Chondrocyte (in vitro differentiated cells): ENCODE measurements around the gene WDR18. TPM values are rescaled to one million over a fixed set of nuclear protein-coding genes. Genes with fewer than 3 reads are reported as not detected.
A peak's percentile ranks its signal among the peaks of the same experiment; 100 is the strongest.

Experiments
- DNase-seq: peaks from one replicate; pipeline ENCODE4 v3.0.0; 2021; ENCODE audit warnings: mixed read lengths, low spot score
- H3K27ac Mint-ChIP-seq: one replicate; pipeline ENCODE4 v1.8.0; 2021; ENCODE audit warnings: mild to moderate bottlenecking, moderate library complexity, mixed read lengths; ENCODE audit not compliant: unreplicated experiment
- H3K27me3 Mint-ChIP-seq: 2 replicates; pipeline ENCODE4 v1.8.0; 2021; ENCODE audit warnings: low read depth, mixed read lengths
- H3K36me3 Mint-ChIP-seq: 2 replicates; pipeline ENCODE4 v1.8.0; 2021; ENCODE audit warnings: low read depth, mixed read lengths
- H3K4me1 Mint-ChIP-seq: 2 replicates; pipeline ENCODE4 v1.8.0; 2021; ENCODE audit warnings: low read depth, mild to moderate bottlenecking, mixed read lengths
- H3K4me3 Mint-ChIP-seq: one replicate; pipeline ENCODE4 v1.8.0; 2021; ENCODE audit warnings: mild to moderate bottlenecking, moderate library complexity, mixed read lengths; ENCODE audit not compliant: unreplicated experiment
- H3K9me3 Mint-ChIP-seq: 2 replicates; pipeline ENCODE4 v1.8.0; 2021; ENCODE audit warnings: low read depth, mixed read lengths
- total RNA-seq: library from RNA; stranded (reverse); gene quantifications from 3 replicates; pipeline ENCODE4 v1.2.1, GENCODE V29; 2021
- TF ChIP-seq, protein P1 (sequence below): fragments of 200-600 bp; sonication (generic); IDR thresholded peaks from 2 replicates; pipeline ENCODE4 v1.5.0; 2021; ENCODE audit warnings: antibody characterized with exemption, mild to moderate bottlenecking, moderate library complexity

Gene WDR18
- total RNA-seq, 1 donor from 2014 or later: 48.5 TPM

DNA sequence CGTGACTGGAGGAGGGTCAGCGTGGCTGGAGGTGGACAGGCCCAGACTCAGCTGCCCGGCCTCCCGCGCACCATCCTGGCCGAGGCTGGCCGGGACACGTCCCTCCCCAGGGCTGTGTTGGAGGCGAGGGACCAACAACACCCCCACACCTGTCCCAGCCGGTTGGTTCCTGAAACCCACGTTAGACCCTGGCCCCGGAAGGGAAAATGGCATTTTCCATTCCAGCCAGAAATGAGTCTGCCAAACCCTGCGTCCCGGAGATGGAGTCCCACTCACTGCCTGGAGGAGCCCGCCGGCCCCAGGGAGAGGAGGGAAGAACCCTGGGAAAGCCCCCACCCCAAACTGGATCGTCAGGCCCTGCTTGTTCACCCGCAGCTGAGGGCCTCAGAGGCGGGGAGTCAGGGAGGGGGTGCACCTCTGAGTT lies 4.8 kb upstream of the WDR18 start:
- H3K4me3 Mint-ChIP-seq: no peak overlapping the region
- TF ChIP-seq, protein P1, sequence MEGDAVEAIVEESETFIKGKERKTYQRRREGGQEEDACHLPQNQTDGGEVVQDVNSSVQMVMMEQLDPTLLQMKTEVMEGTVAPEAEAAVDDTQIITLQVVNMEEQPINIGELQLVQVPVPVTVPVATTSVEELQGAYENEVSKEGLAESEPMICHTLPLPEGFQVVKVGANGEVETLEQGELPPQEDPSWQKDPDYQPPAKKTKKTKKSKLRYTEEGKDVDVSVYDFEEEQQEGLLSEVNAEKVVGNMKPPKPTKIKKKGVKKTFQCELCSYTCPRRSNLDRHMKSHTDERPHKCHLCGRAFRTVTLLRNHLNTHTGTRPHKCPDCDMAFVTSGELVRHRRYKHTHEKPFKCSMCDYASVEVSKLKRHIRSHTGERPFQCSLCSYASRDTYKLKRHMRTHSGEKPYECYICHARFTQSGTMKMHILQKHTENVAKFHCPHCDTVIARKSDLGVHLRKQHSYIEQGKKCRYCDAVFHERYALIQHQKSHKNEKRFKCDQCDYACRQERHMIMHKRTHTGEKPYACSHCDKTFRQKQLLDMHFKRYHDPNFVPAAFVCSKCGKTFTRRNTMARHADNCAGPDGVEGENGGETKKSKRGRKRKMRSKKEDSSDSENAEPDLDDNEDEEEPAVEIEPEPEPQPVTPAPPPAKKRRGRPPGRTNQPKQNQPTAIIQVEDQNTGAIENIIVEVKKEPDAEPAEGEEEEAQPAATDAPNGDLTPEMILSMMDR: no peak
- no peak for DNase-seq
- no peaks in the 10 kb centered on the region for H3K36me3 Mint-ChIP-seq
- peaks cover 2% of the 10 kb centered on the region for H3K4me1 Mint-ChIP-seq
- no peaks in the 10 kb centered on the region for H3K27me3 Mint-ChIP-seq
- no peaks in the 10 kb centered on the region for H3K9me3 Mint-ChIP-seq
- no peak overlapping the region for H3K27ac Mint-ChIP-seq

DNA sequence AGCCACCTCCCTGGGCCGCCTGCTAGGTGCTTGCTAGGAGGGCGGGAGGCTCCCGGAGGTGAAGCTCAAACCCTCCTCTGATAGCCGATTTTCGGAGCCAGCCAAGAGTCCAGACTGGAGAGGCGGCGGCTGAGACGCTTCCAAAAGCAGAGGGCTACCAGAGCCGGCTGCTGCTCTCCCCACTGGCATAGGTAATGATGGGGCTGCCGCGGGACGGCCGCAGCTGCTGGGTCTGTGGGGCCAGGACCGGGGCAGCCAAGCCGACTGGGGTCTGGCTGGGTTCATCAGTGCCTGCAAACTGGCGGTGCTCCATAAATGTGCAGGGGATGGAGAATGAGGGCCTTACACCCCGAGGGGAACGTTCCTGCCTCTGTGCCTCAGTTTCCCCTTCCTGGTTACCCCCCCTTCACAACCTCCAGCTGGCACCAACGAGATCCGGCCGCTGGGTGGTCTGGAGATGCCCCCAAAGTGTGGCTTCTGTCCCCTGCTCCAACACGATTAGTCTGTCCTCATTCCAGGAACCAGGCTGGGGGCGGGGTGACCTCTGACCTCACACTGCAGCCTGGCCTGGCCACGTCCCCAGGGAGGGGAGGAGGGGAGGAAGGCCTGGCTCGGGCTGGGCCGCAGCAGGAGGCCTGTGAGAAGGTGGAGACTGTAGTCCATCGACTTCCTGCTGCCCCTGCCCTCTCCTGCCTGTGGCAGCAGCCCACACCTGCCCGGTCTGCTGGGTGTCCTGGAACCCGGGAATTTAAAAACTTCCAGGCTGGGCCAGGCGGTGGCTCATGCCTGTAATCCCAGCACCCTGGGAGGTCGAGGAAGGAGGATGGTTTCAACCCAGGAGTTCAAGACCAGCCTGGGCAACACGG lies 3.8 kb upstream of the WDR18 start:
- Mint-ChIP-seq H3K27ac (no peak overlapping the region), H3K27me3 (no peaks in the 10 kb centered on the region), H3K4me3 (no peak overlapping the region), H3K36me3 (no peaks in the 10 kb centered on the region), H3K9me3 (no peaks in the 10 kb centered on the region), H3K4me1 (peaks cover 9% of the 10 kb centered on the region)
- TF ChIP-seq, protein P1: no peak
- no peak for DNase-seq

DNA sequence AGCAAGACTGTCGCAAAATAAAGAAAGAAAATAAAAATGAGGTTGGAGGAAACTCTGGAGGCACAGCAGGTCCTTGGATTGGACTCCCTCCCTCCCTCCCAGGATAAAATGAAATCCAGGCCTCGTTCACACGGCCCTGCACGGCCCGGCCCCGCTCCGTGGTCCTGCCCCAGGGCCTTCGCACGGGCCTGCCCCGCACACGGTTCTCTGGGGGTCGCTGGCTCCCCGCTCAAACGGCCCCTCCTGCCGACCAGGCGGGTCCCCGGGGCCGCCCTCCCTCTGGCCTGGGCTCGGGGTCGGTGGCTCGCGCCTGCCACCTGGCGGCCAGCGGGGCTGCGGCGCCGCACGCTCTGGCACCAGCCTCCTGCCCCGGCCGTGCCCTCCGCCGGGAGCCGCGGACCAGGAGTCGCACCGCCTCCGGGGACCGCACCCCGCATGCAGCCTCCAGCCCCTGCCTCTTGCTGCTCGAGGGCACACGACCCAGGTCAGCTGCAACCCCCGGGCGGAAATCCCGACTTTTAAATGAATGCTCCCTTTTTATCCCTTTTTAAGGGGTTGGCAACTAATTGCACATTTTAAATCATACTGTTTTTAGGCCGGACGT lies 1.5 kb upstream of the WDR18 start:
- Mint-ChIP-seq H3K27me3 (no peaks in the 10 kb centered on the region), H3K36me3 (peaks cover 4% of the 10 kb centered on the region), H3K4me3 (peak overlapping the region; percentile 25), H3K4me1 (peaks cover 12% of the 10 kb centered on the region), H3K27ac (no peak overlapping the region), H3K9me3 (no peaks in the 10 kb centered on the region)
- no peak for DNase-seq
- TF ChIP-seq, protein P1: peak; percentile 95

DNA sequence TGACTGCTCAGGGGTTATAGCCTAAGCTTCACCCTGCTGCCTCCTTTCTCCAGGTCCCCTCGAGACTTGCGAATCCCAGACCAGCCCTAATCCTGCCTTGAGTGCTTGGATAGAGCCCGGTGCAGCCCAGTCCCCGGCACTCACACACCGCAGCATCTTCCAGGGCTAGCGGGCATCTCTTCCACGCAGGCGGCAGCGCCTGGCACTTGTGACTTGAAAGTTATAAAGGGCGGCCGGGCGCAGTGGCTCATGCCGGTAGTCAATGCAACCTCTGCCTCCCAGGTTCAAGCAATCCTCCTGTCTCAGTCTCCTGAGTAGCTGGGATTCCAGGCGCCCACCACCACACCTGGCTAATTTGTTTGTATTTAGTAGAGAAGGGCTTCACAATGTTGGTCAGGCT lies 1.9 kb downstream of the WDR18 start:
- H3K9me3 Mint-ChIP-seq: no peaks in the 10 kb centered on the region
- peaks cover 12% of the 10 kb centered on the region for H3K4me1 Mint-ChIP-seq
- DNase-seq: no peak
- H3K27ac Mint-ChIP-seq: no peak overlapping the region
- no peaks in the 10 kb centered on the region for H3K27me3 Mint-ChIP-seq
- TF ChIP-seq, protein P1: no peak
- peaks cover 5% of the 10 kb centered on the region for H3K36me3 Mint-ChIP-seq
- H3K4me3 Mint-ChIP-seq: no peak overlapping the region

DNA sequence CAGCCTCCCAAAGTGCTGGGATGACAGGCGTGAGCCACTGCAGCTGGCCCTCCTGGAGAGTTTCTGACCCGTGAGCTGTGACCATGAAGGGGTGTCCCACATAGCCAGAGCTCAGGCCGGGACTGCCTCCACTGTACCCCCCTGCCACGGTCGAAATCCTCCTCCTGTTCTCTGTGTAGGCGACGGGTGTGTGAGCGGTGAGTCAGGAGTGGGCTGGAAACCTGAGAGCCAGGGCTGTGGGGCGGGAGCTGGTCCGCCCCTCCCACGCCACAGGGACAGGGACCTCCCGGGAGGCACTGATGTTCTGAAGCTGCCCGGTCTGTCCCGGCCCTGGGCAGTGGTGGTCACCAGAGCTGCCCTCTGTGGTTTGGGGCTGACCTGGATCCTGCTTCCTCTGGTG lies 3.9 kb downstream of the WDR18 start:
- H3K9me3 Mint-ChIP-seq: no peaks in the 10 kb centered on the region
- no peak overlapping the region for H3K4me3 Mint-ChIP-seq
- peaks cover 8% of the 10 kb centered on the region for H3K36me3 Mint-ChIP-seq
- no peak overlapping the region for H3K27ac Mint-ChIP-seq
- TF ChIP-seq, protein P1: no peak
- no peak for DNase-seq
- peaks cover 12% of the 10 kb centered on the region for H3K4me1 Mint-ChIP-seq
- H3K27me3 Mint-ChIP-seq: no peaks in the 10 kb centered on the region
